HepG2 (cell line): Measurements from ENCODE around the gene GRHPR. TPM values are rescaled to one million over a fixed set of nuclear protein-coding genes. Genes with fewer than 3 reads are reported as not detected.

Experiments
- ATAD3A ChIP-seq: sonication (generic); formaldehyde crosslinking; IDR thresholded peaks from 2 replicates; pipeline ENCODE4 v1.4.0; 2020; ENCODE audit warnings: missing genetic modification reagents
- ATF2 ChIP-seq: sonication (generic); formaldehyde crosslinking; IDR thresholded peaks from 2 replicates; pipeline ENCODE4 v1.4.0; 2020; ENCODE audit warnings: missing genetic modification reagents
- CREB3 ChIP-seq: sonication (generic); formaldehyde crosslinking; IDR thresholded peaks from 2 replicates; pipeline ENCODE4 v1.5.0; 2020; ENCODE audit warnings: missing genetic modification reagents
- CREBL2 ChIP-seq: sonication (generic); formaldehyde crosslinking; IDR thresholded peaks from 2 replicates; pipeline ENCODE4 v1.8.1; 2023; ENCODE audit warnings: missing genetic modification reagents, mild to moderate bottlenecking, borderline replicate concordance
- IKZF1 ChIP-seq: fragments of 450-650 bp; IDR thresholded peaks from 2 replicates; pipeline ENCODE4 v1.7.1; 2016
- MAFF ChIP-seq: IDR thresholded peaks from 2 replicates; pipeline ENCODE4 v1.6.1; 2011; ENCODE audit warnings: low read depth, low read length, improper control_type of control experiment
- PATZ1 ChIP-seq: sonication (generic); formaldehyde crosslinking; IDR thresholded peaks from 2 replicates; pipeline ENCODE4 v1.4.0; 2020; ENCODE audit warnings: missing genetic modification reagents
- PHF8 ChIP-seq: sonication (generic); formaldehyde crosslinking; IDR thresholded peaks from 2 replicates; pipeline ENCODE4 v1.5.0; 2020; ENCODE audit warnings: missing genetic modification reagents
- SALL2 ChIP-seq: sonication (generic); formaldehyde crosslinking; IDR thresholded peaks from 2 replicates; pipeline ENCODE4 v1.8.1; 2023; ENCODE audit warnings: mild to moderate bottlenecking, missing genetic modification reagents, inconsistent platforms
- SIX1 ChIP-seq: sonication (generic); formaldehyde crosslinking; IDR thresholded peaks from 2 replicates; pipeline ENCODE4 v1.4.0; 2020; ENCODE audit warnings: missing genetic modification reagents, borderline replicate concordance
- STAT6 ChIP-seq: sonication (generic); formaldehyde crosslinking; IDR thresholded peaks from 2 replicates; pipeline ENCODE4 v1.4.0; 2020; ENCODE audit warnings: missing genetic modification reagents, mild to moderate bottlenecking, borderline replicate concordance
- ZBTB2 ChIP-seq: sonication (generic); formaldehyde crosslinking; IDR thresholded peaks from 2 replicates; pipeline ENCODE4 v1.8.0; 2022; ENCODE audit warnings: low read depth, missing genetic modification reagents
- ZC3H13 ChIP-seq: sonication (generic); formaldehyde crosslinking; IDR thresholded peaks from 2 replicates; pipeline ENCODE4 v1.8.1; 2023; ENCODE audit warnings: mild to moderate bottlenecking, missing genetic modification reagents, moderate library complexity
- ZNF138 ChIP-seq: sonication (generic); formaldehyde crosslinking; IDR thresholded peaks from 2 replicates; pipeline ENCODE4 v1.5.0; 2020; ENCODE audit warnings: mild to moderate bottlenecking, low read depth, missing genetic modification reagents
- ZNF512B ChIP-seq: sonication (generic); formaldehyde crosslinking; IDR thresholded peaks from 2 replicates; pipeline ENCODE4 v1.5.1; 2020; ENCODE audit warnings: missing genetic modification reagents, mild to moderate bottlenecking, borderline replicate concordance
- ZNF839 ChIP-seq: sonication (generic); formaldehyde crosslinking; IDR thresholded peaks from 2 replicates; pipeline ENCODE4 v1.4.0; 2020; ENCODE audit warnings: missing genetic modification reagents, mild to moderate bottlenecking, borderline replicate concordance
- ZNF891 ChIP-seq: sonication (generic); formaldehyde crosslinking; IDR thresholded peaks from 2 replicates; pipeline ENCODE4 v1.5.0; 2020; ENCODE audit warnings: mild to moderate bottlenecking, missing genetic modification reagents
- polyA plus RNA-seq, 8 experiments: library from polyadenylated mRNA; depleted of rRNA in 3 of 8; stranded (reverse) in 7 of 8; unstranded in 1 of 8; fragments of >200 nt; fragmentation: Illumina TruSeq in 4 of 8; extraction: Trizol in 4 of 8; gene quantifications; 2 replicates each; pipeline versions ENCODE4 v1.2.1 to v1.2.3, GENCODE V29; 2011 to 2016; ENCODE audit warnings: low read depth in 4 of 8, missing spikeins in 1 of 8, mixed read lengths in 1 of 8; ENCODE audit not compliant: insufficient read depth in 1 of 8
- total RNA-seq, 5 experiments: library from RNA; depleted of rRNA; stranded (reverse); fragments of >200 nt; fragmentation: Illumina TruSeq; extraction: Trizol; gene quantifications; 2 replicates each; pipeline ENCODE4 v1.2.3, GENCODE V29; 2016; ENCODE audit warnings: low read depth in 1 of 5

The GRHPR gene
- total and polyA plus RNA-seq, 2 of the 13 experiments (the other 11 are each of a cell fraction or from before 2014, with no cell fraction given): 113 to 115 TPM

- TF ChIP-seq ZNF839 (CRISPR knock-in tag) (no peak), IKZF1 (no peak), CREBL2 (CRISPR knock-in tag) (no peak), ATAD3A (no peak), ZBTB2 (no peak), PHF8 (CRISPR knock-in tag) (no peak), ZNF512B (CRISPR knock-in tag) (peak; percentile 41; the same call in 1 of the 2 replicates), ATF2 (CRISPR knock-in tag) (0 out of 2 replicates have a peak, but pooled peaks have one; percentile 28), ZC3H13 (no peak), STAT6 (no peak), SALL2 (CRISPR knock-in tag) (no peak), PATZ1 (CRISPR knock-in tag) (no peak; the same call in 1 of the 2 replicates), SIX1 (CRISPR knock-in tag) (no peak), ZNF138 (CRISPR knock-in tag) (no peak), CREB3 (CRISPR knock-in tag) (no peak), ZNF891 (no peak), MAFF (no peak)
Measured at GRCh38 chr9:37415011-37415719, 7.3 kb upstream of the GRHPR start (continued).
